Caco-2 (cell line): ENCODE data around the gene RABGAP1L. TPM values are rescaled to one million over a fixed set of nuclear protein-coding genes. Genes with fewer than 3 reads are reported as not detected.

ENCODE experiments used
- BruUV-seq: library from RNA; stranded (reverse); fragments of 400-500 nt; replicated peaks from 2 replicates; lab custom pipeline; 2021; lab: Mats Ljungman, UMichigan
- CTCF ChIA-PET: fragments of 300-600 bp; sonication (Branson Sonifier 250); formaldehyde crosslinking; loops from one replicate; lab custom pipeline; 2022; ENCODE audit warnings: antibody characterized with exemption; lab: Charles Lee
- POLR2A ChIA-PET: fragments of 300-600 bp; sonication (Branson Sonifier 250); formaldehyde crosslinking; loops from one replicate; lab custom pipeline; 2022; ENCODE audit warnings: antibody characterized with exemption; lab: Charles Lee
- DNase-seq, 2 experiments: peaks; one replicate each; pipeline versions ENCODE4 v3.0.0 to v3.0.0-alpha.2; 2020 to 2022
- H3K27me3 ChIP-seq: replicated peaks from 2 replicates; pipeline ENCODE4 v1.6.0; 2011; ENCODE audit warnings: low read length; ENCODE audit not compliant: control insufficient read depth, insufficient read depth
- H3K36me3 ChIP-seq: 2 replicates; pipeline ENCODE4 v1.5.1; 2011; ENCODE audit warnings: low read length; ENCODE audit not compliant: control insufficient read depth, insufficient read depth
- H3K4me1 ChIP-seq: fragments of 250-450 bp; sonication (Bioruptor Pico); 2 replicates; pipeline ENCODE4 v1.5.1; 2020; ENCODE audit warnings: mild to moderate bottlenecking
- H3K4me3 ChIP-seq: 2 replicates; pipeline ENCODE4 v1.5.1; 2011; ENCODE audit warnings: low read depth, mild to moderate bottlenecking, control low read depth, low read length
- H3K9me3 ChIP-seq: fragments of 250-450 bp; sonication (Bioruptor Pico); 2 replicates; pipeline ENCODE4 v1.5.1; 2020; ENCODE audit warnings: mild to moderate bottlenecking, moderate library complexity
- H3K27ac Mint-ChIP-seq: one replicate; pipeline ENCODE4 v1.8.0; 2022; ENCODE audit warnings: mixed read lengths; ENCODE audit not compliant: unreplicated experiment
- H3K27me3 Mint-ChIP-seq: one replicate; pipeline ENCODE4 v1.8.0; 2022; ENCODE audit warnings: mixed read lengths; ENCODE audit not compliant: insufficient read depth, unreplicated experiment
- H3K36me3 Mint-ChIP-seq: one replicate; pipeline ENCODE4 v1.8.0; 2022; ENCODE audit warnings: mild to moderate bottlenecking, mixed read lengths; ENCODE audit not compliant: insufficient read depth, unreplicated experiment
- H3K4me1 Mint-ChIP-seq: one replicate; pipeline ENCODE4 v1.8.0; 2022; ENCODE audit warnings: low read depth, mixed read lengths; ENCODE audit not compliant: unreplicated experiment
- H3K4me3 Mint-ChIP-seq: one replicate; pipeline ENCODE4 v1.8.0; 2022; ENCODE audit warnings: mild to moderate bottlenecking, moderate library complexity, mixed read lengths; ENCODE audit not compliant: unreplicated experiment
- H3K9me3 Mint-ChIP-seq: one replicate; pipeline ENCODE4 v1.8.0; 2022; ENCODE audit warnings: mixed read lengths; ENCODE audit not compliant: unreplicated experiment
- CTCF ChIP-seq, 2 experiments: fragments of 200-600 bp in 1 of 2; IDR thresholded peaks; 1 replicate in 1 of 2; 2 replicates in 1 of 2; pipeline versions ENCODE4 v1.5.1 to v1.8.0; 2011 to 2022; ENCODE audit warnings: antibody characterized with exemption in 1 of 2, control low read depth in 1 of 2, inconsistent platforms in 1 of 2, low read depth in 1 of 2, low read length in 1 of 2, mild to moderate bottlenecking in 1 of 2, moderate library complexity in 1 of 2; ENCODE audit not compliant: insufficient read depth in 1 of 2, severe bottlenecking in 1 of 2, unreplicated experiment in 1 of 2
- intact Hi-C: fragments of 100-400 bp; cut with micrococcal nuclease; formaldehyde crosslinking; loops from one replicate; pipeline ENCODE4 v1.10.0; 2022; ENCODE audit not compliant: unreplicated experiment
- total RNA-seq: library from RNA; stranded (reverse); gene quantifications from 2 replicates; pipeline ENCODE4 v1.2.3, GENCODE V29; 2022

The RABGAP1L gene
- total RNA-seq, 1 experiment from 2014 or later: 20.3 TPM

GRCh38 chr1:174197088-174197487, 37.8 kb downstream of the RABGAP1L start:
- Histone ChIP-seq H3K9me3 (no peaks in the 10 kb centered on the region), H3K36me3 (no peaks in the 10 kb centered on the region), H3K27me3 (no peaks in the 10 kb centered on the region), H3K4me1 (no peaks in the 10 kb centered on the region), H3K4me3 (no peak overlapping the region)
- DNase-seq: no peak
- H3K9me3 Mint-ChIP-seq: no peaks in the 10 kb centered on the region
- H3K4me1 Mint-ChIP-seq: no peaks in the 10 kb centered on the region
- no peak overlapping the region for H3K27ac Mint-ChIP-seq
- intact Hi-C loops: no loop called here
- no peak for TF ChIP-seq CTCF (IDR thresholded peaks at IDR 0.05; ENCODE audit: insufficient read depth in 1 of 2, low read depth in 1 of 2, low read length in 1 of 2, severe bottlenecking in 1 of 2, unreplicated experiment in 1 of 2)
- POLR2A ChIA-PET: no interaction called here
- H3K4me3 Mint-ChIP-seq: no peak overlapping the region
- no TSS peak for BruUV-seq
- no peaks in the 10 kb centered on the region for H3K36me3 Mint-ChIP-seq
- CTCF ChIA-PET: no interaction called here
- no peaks in the 10 kb centered on the region for H3K27me3 Mint-ChIP-seq

- intact Hi-C loops: no loop called here
- Histone ChIP-seq H3K36me3 (no peaks in the 10 kb centered on the region), H3K4me1 (no peaks in the 10 kb centered on the region), H3K4me3 (no peak overlapping the region), H3K9me3 (no peaks in the 10 kb centered on the region), H3K27me3 (no peaks in the 10 kb centered on the region)
- ChIA-PET CTCF (no interaction called here), POLR2A (no interaction called here)
- Mint-ChIP-seq H3K4me3 (no peak overlapping the region), H3K4me1 (no peaks in the 10 kb centered on the region), H3K27me3 (no peaks in the 10 kb centered on the region), H3K27ac (no peak overlapping the region), H3K36me3 (no peaks in the 10 kb centered on the region), H3K9me3 (no peaks in the 10 kb centered on the region)
- DNase-seq: no peak
- TF ChIP-seq CTCF (IDR thresholded peaks at IDR 0.05; ENCODE audit: insufficient read depth in 1 of 2, low read depth in 1 of 2, low read length in 1 of 2, severe bottlenecking in 1 of 2, unreplicated experiment in 1 of 2): no peak
- BruUV-seq: no TSS peak
Measured at GRCh38 chr1:174197547-174197946, 38.2 kb downstream of the RABGAP1L start.

- no peak overlapping the region for H3K4me3 Mint-ChIP-seq
- H3K27me3 Mint-ChIP-seq: no peaks in the 10 kb centered on the region
- ChIA-PET POLR2A (no interaction called here), CTCF (no interaction called here)
- no peaks in the 10 kb centered on the region for H3K4me1 Mint-ChIP-seq
- no peak overlapping the region for H3K27ac Mint-ChIP-seq
- H3K9me3 ChIP-seq: 0 out of 2 replicates have a peak, but pooled peaks cover under 1% of the 10 kb centered on the region
- intact Hi-C loops: no loop called here
- H3K36me3 Mint-ChIP-seq: no peaks in the 10 kb centered on the region
- no TSS peak for BruUV-seq
- no peaks in the 10 kb centered on the region for H3K9me3 Mint-ChIP-seq
- no peaks in the 10 kb centered on the region for H3K36me3 ChIP-seq
- no peak for TF ChIP-seq CTCF (IDR thresholded peaks at IDR 0.05; ENCODE audit: insufficient read depth in 1 of 2, low read depth in 1 of 2, low read length in 1 of 2, severe bottlenecking in 1 of 2, unreplicated experiment in 1 of 2)
- H3K4me1 ChIP-seq: no peaks in the 10 kb centered on the region
- no peaks in the 10 kb centered on the region for H3K27me3 ChIP-seq
- DNase-seq: no peak
- no peak overlapping the region for H3K4me3 ChIP-seq
Measured at GRCh38 chr1:174198202-174198601, 38.9 kb downstream of the RABGAP1L start.
